OCI-LY1 (cell line): ENCODE measurements around the gene PRELID2.

Source experiments
- CTCF ChIP-seq: fragments of 200-600 bp; sonication (generic), shearing (Covaris generic); IDR thresholded peaks from 2 replicates; pipeline ENCODE4 v1.5.1; 2017; ENCODE audit warnings: mild to moderate bottlenecking, antibody characterized with exemption, low read length, moderate library complexity, mixed read lengths
- EZH2 ChIP-seq: fragments of 200-600 bp; sonication (generic), shearing (Covaris generic); IDR thresholded peaks from 2 replicates; pipeline ENCODE4 v1.8.0; 2017; ENCODE audit warnings: borderline replicate concordance, mixed run types, mild to moderate bottlenecking, antibody characterized with exemption, low read length, moderate library complexity, mixed read lengths

GRCh38 chr5:145872486-145872885 lies 37.3 kb upstream of the PRELID2 start:
- TF ChIP-seq EZH2 (no peak), CTCF (no peak)
